Right atrium auricular region (tissue), 2 donors: ENCODE data around the gene MTARC1. TPM values are rescaled to one million over a fixed set of nuclear protein-coding genes. Genes with fewer than 3 reads are reported as not detected.

Experiments used
- DNase-seq: peaks from one replicate; pipeline ENCODE4 v3.0.0-alpha.2; 2019; ENCODE audit warnings: low spot score
- H3K27ac ChIP-seq, 2 donors: fragments of 200-600 bp; sonication (generic); 1 replicate in 1 of 2; 2 replicates in 1 of 2; pipeline ENCODE4 v1.5.1; 2016 to 2019
- H3K27me3 ChIP-seq, 2 donors: fragments of 200-600 bp; sonication (generic); one replicate each; pipeline versions ENCODE4 v1.5.1 to v1.6.0; 2017 to 2019
- H3K36me3 ChIP-seq: fragments of 200-600 bp; sonication (generic); one replicate; pipeline ENCODE4 v1.5.1; 2016
- H3K4me1 ChIP-seq, 2 donors: fragments of 200-600 bp; sonication (generic); one replicate each; pipeline versions ENCODE4 v1.5.1 to v1.6.0; 2017 to 2019
- H3K4me3 ChIP-seq, 2 donors: fragments of 200-600 bp; sonication (generic); 1 replicate in 1 of 2; 2 replicates in 1 of 2; pipeline ENCODE4 v1.5.1; 2017 to 2019; ENCODE audit warnings: mild to moderate bottlenecking in 1 of 2, moderate library complexity in 1 of 2
- H3K9me3 ChIP-seq, 2 donors: fragments of 200-600 bp; sonication (generic); one replicate each; pipeline ENCODE4 v1.5.1; 2019
- CTCF ChIP-seq, 2 donors: fragments of 200-600 bp; sonication (generic); IDR thresholded peaks; one replicate each; pipeline ENCODE4 v1.5.1; 2019; ENCODE audit warnings: antibody characterized with exemption in 2 of 2
- total RNA-seq, 2 donors: library from RNA; depleted of rRNA; stranded (reverse); fragments of >200 nt; gene quantifications; one replicate each; pipeline ENCODE4 v1.1.0, GENCODE V29; 2016

The MTARC1 gene
- total RNA-seq, 2 donors from 2014 or later = 4.0 to 6.1 TPM

- TF ChIP-seq CTCF (IDR thresholded peaks at IDR 0.05) = no peak
- no peak overlapping the region for H3K27ac ChIP-seq
- no peaks in the 10 kb centered on the region for H3K9me3 ChIP-seq
- no peaks in the 10 kb centered on the region for H3K27me3 ChIP-seq
- H3K36me3 ChIP-seq = peaks cover 19% of the 10 kb centered on the region
- H3K4me3 ChIP-seq = no peak overlapping the region
- H3K4me1 ChIP-seq = peaks cover 0 to 18% of the 10 kb centered on the region in 2 donors
- no peak for DNase-seq
Observed at GRCh38 chr1:220770245-220770913, 16.3 kb upstream of the MTARC1 start.

- Histone ChIP-seq H3K27me3 (no peaks in the 10 kb centered on the region), H3K36me3 (peaks cover 19% of the 10 kb centered on the region), H3K4me3 (no peak overlapping the region), H3K27ac (no peak overlapping the region), H3K4me1 (peaks cover 0 to 14% of the 10 kb centered on the region in 2 donors), H3K9me3 (no peaks in the 10 kb centered on the region)
- TF ChIP-seq CTCF (IDR thresholded peaks at IDR 0.05) = no peak
- no peak for DNase-seq
Observed at GRCh38 chr1:220772846-220773245, 13.9 kb upstream of the MTARC1 start.

GRCh38 chr1:220775240-220775853 lies 11.4 kb upstream of the MTARC1 start:
- no peak for DNase-seq
- no peak overlapping the region for H3K4me3 ChIP-seq
- H3K36me3 ChIP-seq = peaks cover 4% of the 10 kb centered on the region
- no peaks in the 10 kb centered on the region for H3K9me3 ChIP-seq
- H3K27me3 ChIP-seq = no peaks in the 10 kb centered on the region
- peak; percentile 89 for TF ChIP-seq CTCF (IDR thresholded peaks at IDR 0.05)
- H3K4me1 ChIP-seq = peaks cover 0 to 6% of the 10 kb centered on the region in 2 donors
- no peak overlapping the region for H3K27ac ChIP-seq

- Histone ChIP-seq H3K9me3 (no peaks in the 10 kb centered on the region), H3K36me3 (no peaks in the 10 kb centered on the region), H3K27ac (no peak overlapping the region), H3K27me3 (no peaks in the 10 kb centered on the region), H3K4me1 (peaks cover 0 to 6% of the 10 kb centered on the region in 2 donors), H3K4me3 (no peak overlapping the region)
- DNase-seq = no peak
- TF ChIP-seq CTCF (IDR thresholded peaks at IDR 0.05) = no peak
Observed at GRCh38 chr1:220776254-220776653, 10.5 kb upstream of the MTARC1 start.

GRCh38 chr1:220776720-220777326 lies 9.9 kb upstream of the MTARC1 start:
- peak; percentile 83 for DNase-seq
- Histone ChIP-seq H3K9me3 (no peaks in the 10 kb centered on the region), H3K4me1 (peaks cover 0 to 6% of the 10 kb centered on the region in 2 donors), H3K27ac (no peak overlapping the region), H3K4me3 (no peak overlapping the region), H3K27me3 (no peaks in the 10 kb centered on the region), H3K36me3 (peaks cover 3% of the 10 kb centered on the region)
- peak; percentile 71 to 94 for TF ChIP-seq CTCF (IDR thresholded peaks at IDR 0.05)
